ENCODE data around the gene SEMA4D. TPM values are rescaled to one million over a fixed set of nuclear protein-coding genes. Genes with fewer than 3 reads are reported as not detected.

Gene SEMA4D
- total RNA-seq, 2 donors from 2014 or later, result 18.9 to 21.2 TPM

DNA sequence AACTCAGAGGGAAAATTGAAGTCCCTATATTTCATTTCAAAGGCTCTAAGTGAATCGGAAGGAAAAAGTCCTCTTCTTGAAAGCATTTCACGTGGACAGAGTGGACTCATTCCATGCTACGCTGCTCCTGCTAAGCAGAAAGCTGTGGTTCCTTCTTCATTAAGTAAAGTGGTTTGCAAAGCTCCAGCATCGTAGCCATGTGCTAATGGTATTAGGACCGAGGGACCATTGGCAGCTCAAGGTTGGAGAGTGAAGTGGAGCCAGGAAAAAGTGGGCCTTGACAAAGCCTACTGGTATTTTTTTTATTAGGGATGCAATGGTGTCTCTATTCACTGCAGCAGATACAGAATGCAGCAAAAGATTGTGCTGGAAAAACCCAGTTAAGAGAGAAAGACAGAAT lies 16.4 kb upstream of the SEMA4D start:
- intact Hi-C loops (cut with DNase I, micrococcal nuclease), result no loop called here
- DNase-seq (no peak), ATAC-seq (no peak)

DNA sequence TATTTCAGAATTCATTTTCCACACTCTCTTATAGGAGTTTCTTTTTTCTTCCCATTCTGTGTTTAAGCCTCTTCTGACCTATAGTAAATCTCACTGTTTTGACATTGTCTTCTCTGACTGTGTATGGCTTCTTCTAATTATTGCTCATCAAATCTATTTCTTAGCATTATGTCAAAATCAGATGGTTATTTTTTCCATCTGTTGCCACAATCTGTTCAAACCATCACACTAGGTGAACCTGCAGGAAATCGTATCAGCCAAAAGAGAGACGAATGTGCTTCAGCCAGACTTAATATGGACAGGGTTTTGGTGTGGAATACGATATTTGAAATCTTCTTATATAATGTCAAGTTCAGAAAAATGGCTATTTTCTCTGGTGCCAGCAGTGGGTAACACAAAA lies 15.9 kb upstream of the SEMA4D start:
- DNase-seq (no peak), ATAC-seq (no peak)
- intact Hi-C loops (cut with DNase I, micrococcal nuclease), result no loop called here

DNA sequence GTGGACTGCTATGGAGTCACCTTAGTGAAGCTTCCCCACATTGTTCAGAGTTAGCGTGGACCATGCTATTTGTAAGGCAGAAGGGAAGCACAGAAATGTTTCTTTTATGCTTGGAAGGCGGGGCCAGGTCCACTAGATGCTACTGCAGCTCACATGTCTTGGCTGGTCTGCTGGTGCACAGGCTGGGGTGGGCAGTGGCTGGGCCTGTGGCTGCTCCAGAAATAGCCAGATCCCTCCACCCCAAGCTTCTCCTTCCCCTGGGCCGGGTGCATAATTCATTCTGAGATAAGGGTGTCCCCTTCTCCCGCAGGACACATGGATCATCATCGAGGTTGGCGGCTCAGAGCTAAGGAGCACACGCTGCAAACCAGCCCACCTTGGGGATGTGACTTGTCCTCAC lies 14.5 kb upstream of the SEMA4D start:
- ATAC-seq, result no peak
- no peak for DNase-seq
- intact Hi-C loops (cut with DNase I, micrococcal nuclease), result no loop called here

DNA sequence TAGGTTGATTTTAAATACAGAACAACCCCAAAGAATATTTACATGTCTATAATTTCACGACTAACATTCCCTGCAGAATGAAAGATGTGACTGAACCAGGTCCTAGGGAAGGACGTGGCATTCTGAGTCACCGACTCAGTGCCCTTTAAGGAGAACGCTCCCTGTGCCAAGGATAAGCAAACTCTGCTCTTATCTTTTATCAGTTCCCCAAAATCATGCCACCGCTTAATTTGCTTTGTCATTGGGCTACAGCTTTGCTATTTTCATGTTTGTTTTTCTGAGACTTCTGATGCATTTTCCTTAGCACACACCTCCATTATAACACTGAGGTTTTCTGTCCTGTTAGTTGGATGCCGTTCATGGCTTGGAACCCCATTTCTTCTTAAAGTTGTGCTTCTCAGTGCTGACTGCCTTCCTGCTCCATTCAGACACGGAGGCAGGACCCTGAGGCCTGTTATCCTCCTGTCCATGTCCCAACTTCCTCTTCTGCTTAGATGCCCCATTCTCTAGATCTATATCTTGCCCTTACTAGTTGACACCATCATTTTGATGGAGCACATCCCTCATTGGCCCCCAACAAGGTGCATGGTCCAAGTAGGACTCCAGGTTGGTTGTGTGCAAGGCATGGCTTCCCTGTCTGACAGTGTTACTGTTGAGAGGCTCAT lies 11.2 kb upstream of the SEMA4D start:
- DNase-seq (no peak), ATAC-seq (no peak)
- intact Hi-C loops (cut with DNase I, micrococcal nuclease), result no loop called here

DNA sequence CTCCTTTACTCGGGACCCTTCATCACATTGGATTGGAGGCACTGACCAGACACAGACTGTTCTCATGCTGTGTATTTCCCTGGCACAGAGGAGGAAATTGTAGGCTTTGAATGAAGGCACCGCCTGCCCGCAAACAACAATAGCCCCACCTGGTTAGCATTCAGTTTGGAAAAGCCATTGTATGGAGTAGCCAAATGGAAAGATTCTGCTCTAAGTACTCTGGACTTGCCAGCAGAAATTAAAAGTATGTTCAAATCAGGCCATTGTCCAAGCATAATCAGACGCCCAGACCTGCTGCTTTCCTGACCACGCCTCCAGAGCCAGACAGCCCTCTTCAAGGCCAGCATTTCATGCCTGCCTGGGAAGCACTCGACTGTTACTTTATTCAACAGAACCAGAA lies 8.0 kb upstream of the SEMA4D start:
- intact Hi-C loops (cut with DNase I, micrococcal nuclease), result no loop called here
- DNase-seq (no peak), ATAC-seq (peak; percentile 61)

DNA sequence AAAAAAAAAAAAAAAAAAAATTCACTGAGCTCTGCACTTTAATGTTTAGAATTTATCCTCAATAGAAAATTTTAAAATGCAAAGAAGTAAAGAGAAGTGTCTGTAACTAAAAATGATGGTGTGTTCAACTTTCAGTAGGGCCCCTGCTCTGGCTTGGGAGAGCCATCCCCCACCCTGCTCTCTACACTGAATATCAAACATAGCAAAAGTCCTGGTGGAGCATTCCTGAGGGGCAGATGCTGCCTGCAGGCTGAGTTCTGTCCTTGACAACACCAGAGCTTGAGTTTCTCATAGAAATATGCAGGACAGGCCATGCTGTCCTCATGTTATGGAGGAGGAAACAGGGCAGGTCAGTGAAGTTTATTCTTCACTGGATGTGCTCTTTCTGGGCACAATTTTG lies 7.1 kb upstream of the SEMA4D start:
- ATAC-seq (no peak), DNase-seq (no peak)
- intact Hi-C loops (cut with DNase I, micrococcal nuclease), result no loop called here

DNA sequence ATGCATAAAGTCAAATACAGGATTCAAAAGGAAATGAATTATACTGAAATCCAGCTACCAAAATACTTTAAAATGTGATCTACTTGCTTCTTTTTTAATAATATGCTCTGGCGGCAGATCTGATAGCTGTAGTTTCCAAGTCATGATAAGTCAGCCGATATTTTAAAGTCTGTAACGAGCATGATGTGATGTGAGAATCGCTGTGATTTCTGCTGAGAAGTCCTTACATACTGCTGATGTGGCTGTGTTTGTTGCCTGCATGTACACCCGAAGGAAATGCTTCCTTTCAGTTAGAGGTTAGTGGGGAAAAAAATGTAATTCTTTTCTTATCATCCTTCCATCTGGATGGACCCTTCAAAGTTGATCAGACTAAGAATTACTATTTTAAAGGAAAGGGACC lies 4.8 kb upstream of the SEMA4D start:
- intact Hi-C loops (cut with DNase I, micrococcal nuclease), result no loop called here
- ATAC-seq, result no peak
- DNase-seq, result no peak

DNA sequence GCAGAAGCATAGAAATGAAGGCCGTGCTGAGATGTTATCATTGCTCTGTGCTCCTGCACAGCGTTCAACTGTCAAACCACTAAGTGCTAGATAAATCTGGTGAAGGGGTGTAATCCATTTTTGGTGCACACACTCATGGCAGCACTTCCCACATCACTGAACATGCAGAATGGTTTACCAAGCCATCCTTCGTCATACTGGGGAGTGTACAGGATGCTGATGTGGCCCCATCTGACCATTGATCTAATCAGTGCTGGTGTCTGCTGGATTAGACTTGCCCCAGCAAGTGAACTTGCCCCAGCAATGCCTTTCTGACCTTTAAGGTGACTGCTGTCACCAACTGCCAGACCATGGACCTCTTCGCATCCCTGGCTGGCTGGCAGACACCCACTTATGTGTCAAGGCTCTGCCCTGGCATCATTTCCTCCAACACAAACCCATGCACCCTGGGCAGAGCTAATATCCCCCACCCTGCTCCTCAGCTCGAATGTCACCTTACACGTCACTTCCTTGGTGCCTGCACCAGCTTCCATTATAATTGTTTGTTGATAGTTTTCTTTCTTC lies 4.2 kb upstream of the SEMA4D start:
- ATAC-seq, result no peak
- no peak for DNase-seq
- intact Hi-C loops (cut with DNase I, micrococcal nuclease), result no loop called here

DNA sequence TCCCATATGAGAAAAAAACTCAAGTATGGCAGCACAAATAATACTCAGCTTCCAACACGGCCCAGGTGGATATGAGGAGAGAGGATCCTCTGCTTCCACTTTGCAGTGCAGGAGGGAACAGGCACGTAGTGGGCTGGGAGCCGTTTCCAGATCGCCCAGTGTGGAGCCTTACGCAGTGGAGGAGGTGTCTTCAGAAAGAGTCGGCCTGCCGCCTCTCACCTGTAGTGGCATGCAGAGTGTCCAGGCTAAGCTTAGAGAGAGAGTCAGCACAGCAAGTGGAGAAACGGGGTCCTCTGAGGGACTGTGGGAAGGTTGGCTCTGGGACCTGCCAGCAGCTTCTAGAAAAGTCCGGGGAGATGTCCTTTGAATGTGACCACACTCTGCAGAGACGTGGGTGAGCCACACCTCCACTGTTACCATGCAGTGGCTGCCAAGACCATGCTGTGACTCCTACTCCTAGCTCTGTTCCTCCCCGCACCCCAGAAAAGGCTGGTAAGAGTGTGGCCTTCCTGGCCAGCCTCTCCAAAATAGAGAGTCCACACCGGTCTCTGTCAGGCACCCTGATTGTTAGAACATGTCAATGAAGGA lies 3.5 kb upstream of the SEMA4D start:
- no peak for DNase-seq
- ATAC-seq, result no peak
- intact Hi-C loops (cut with DNase I, micrococcal nuclease), result no loop called here

DNA sequence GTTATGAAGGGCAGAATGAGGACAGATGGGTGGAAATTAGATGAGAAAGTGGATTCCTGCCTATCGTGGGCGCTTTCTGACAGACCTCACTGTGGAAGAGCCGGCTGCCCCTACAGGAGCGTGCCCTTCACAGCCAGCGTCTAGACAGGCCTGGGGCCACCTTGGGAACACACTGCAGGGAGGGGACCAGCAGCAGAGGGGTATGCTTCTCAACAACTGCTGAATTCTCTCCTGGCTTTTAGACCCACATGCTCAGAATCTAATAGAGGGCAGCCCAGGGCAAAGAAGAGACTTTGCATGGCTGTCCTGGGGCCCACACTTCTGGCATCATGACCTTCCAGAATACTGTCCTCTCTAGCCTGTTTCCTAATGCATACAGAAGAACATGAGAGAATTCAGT lies 2.1 kb upstream of the SEMA4D start:
- intact Hi-C loops (cut with DNase I, micrococcal nuclease), result no loop called here
- ATAC-seq (no peak), DNase-seq (no peak)

DNA sequence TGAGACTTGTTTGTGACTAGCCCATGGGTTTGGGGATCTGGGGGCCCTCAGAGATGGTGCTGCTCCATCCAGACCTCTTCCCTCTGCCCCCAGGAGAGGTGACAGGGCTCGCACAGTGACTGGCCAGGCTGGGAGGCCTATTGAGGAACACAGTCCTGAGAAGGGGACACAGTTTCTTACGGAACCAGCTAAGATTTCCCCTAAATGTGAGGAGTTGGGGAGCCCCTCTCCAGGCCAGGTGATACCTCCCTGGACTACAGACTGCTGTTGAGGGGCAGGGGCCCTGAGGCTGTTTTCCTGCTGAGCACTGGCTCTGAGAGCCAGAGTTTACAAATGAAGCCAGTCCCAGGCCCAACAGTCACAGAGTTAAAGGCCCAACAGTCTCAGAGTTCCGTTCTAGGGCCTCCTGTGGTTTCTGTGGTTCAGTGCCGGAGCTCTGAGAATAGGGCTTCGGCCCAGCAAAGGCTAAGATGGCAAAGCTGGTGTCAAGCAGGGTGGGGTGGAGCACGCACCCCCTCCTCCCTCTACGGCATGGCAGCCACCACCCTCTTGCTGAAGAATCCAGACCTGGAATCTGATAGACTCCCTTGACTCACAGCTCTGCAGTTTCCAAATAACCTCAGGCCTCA lies 1.1 kb upstream of the SEMA4D start:
- intact Hi-C loops (cut with DNase I, micrococcal nuclease), result no loop called here
- DNase-seq, result no peak
- ATAC-seq, result no peak

DNA sequence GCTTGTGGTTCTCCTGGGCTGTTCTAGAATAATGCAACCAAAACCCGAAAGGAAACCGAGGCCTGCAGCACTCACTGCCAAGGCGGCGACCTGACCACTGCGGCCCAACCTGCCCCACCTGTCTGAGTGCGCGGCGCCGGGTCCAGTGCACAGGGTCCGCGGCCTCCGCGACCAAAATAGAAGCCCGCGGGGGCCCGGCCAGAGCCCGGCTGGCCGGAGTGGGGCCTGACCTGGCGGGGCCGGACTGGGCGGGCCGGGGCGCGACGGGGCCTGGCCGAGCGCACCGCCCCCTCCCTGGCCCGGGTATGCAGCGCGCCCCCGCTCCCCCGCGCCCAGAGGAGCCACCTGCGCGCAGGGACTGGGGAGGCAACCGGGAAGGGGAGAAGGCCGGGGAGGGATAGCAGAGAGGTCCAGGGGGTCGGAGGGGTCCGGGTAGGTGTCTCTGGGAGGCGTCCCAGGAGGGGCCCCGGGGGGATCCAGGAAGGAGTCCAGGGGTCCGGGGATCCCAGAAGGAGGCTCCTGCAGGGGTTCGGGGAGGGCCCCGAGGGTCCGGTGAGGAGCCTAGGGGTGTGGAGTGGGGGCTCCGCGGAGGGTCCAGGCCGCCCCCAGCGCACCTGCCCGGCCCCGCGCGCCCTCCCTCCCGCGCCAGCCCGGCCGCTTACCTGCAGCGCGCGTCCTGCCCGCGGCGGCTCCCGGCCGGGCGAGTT lies 503 bp downstream of the SEMA4D start:
- intact Hi-C loops (cut with DNase I, micrococcal nuclease), result no loop called here
- ATAC-seq (peak; percentile 44), DNase-seq (peak in 1 of 2 donors; percentile 60)

DNA sequence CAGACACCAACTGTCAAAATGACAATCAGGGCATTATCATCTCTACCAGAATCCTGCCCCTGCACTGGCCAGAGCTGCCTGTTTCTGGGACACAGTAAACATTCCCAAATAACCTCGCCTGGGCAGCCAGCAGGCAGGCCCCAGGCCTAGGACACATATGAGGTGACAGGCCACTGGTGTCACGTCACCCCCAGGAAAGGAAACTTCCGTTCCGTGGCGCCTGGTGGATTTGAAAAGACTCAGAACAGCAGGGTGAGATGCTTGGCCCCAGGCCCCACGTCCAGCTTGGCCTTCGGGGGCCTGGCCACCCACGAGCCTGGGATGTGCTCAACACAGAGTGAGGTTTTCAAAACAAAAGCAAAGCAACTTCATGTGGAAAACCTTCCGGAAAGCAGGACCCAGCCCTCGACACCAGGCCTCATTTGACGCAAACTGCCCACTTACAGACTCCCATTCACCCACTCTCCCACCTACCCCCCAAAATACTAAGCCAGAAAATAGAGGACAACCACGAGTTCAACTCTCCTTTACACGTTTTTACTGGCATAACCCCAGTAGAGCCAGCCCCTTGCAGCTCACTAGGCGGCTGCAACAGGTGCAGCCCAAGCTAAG lies 1.2 kb downstream of the SEMA4D start:
- ATAC-seq (no peak), DNase-seq (peak in 1 of 2 donors; percentile 48)
- intact Hi-C loops (cut with DNase I, micrococcal nuclease), result no loop called here

DNA sequence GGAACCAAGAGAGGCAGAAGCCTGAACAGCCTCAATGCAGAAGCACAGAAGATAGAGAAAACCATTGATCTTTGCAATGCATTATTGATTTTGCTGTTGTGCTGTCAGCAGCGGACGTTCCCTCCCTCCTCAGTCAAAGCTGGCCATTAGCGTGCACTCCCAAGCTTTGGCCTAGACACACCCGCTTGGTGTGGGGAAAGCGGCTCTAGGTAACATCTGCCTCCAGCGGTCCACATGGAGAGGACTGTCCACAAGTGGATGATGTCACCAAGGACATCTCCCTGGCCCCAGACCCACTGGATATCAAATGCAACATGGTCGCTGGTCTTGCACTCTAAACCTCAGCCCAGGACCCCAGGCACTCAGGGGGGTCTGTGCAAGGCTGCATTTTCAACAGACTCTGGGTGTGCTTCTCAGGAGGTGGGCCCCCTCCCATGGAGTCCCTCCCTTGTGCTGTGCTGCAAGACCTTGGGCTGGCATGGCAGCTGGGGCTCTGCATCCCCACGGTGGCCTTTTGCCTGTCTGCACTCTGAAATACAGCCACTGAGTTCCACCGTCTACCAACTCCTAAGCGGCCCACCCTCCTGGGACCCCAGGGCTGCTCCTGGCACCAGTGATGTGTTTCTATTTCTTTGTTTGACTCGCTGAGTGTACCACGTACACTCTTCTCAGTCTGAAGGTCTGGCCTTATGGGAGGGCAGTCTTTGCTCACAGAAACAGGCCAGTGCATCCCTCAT lies 1.9 kb downstream of the SEMA4D start:
- DNase-seq (no peak), ATAC-seq (no peak)
- intact Hi-C loops (cut with DNase I, micrococcal nuclease), result no loop called here

DNA sequence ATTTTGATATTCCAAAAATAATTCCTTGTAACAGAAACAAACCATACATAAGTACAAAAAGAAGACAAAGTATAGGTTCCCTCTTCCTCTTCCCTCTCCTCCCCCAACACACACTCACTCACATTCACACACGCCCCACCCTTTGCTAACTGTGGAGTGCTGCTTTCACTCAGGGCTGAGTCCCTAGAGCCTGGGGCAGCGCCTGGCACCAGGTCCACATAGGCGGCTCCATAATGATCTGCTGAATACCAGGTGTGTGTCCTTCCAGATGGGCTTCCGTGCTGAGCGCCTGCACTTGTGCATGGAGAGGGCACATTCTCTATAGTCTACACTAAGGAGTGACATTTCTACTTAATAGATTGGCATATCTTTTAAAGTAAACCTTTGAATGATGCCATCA lies 3.7 kb downstream of the SEMA4D start:
- DNase-seq (no peak), ATAC-seq (peak; percentile 69)
- intact Hi-C loops (cut with DNase I, micrococcal nuclease), result no loop called here

DNA sequence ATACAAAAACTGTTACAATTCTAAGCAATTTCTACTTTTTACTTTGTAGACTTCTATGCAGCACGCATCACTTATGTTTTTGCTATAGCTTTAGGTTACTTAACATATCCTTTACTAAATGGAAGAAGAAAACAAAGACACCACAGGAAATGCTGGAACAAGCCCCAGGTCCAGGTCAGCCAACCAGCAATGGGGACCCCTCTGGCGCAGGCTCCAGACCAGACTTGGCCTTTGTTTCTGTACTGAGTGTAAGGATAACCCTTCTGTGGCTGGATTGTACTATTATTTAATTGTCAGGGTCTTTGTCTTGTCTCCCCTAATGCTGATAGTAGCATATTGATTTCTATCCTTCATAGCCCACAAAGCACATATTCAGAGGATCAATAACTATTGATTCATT lies 4.2 kb downstream of the SEMA4D start:
- ATAC-seq, result no peak

DNA sequence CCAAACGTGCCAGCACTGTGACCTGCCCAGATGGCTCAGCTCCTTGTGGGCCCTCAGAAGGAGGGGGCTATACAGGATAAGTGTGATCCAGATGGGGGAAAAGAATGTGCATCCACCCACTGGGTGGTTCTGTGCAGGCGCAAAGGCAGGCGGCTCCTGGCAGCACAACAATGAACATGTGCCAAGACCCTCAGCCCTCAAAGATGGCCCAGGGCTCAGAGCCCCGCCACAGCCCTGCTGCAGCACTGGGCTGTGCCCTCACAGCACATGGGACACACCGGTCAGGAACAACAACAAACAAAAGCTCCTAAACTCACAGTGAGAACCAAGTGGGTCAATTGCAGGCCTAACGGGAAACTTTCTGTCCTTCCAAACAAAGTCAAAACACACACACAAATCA lies 4.7 kb downstream of the SEMA4D start:
- no peak for ATAC-seq
- intact Hi-C loops (cut with DNase I, micrococcal nuclease), result no loop called here
- no peak for DNase-seq

More for the DNA sequence above, 4.2 kb downstream of the SEMA4D start:
- intact Hi-C loops (cut with DNase I, micrococcal nuclease), result no loop called here
- DNase-seq, result no peak

DNA sequence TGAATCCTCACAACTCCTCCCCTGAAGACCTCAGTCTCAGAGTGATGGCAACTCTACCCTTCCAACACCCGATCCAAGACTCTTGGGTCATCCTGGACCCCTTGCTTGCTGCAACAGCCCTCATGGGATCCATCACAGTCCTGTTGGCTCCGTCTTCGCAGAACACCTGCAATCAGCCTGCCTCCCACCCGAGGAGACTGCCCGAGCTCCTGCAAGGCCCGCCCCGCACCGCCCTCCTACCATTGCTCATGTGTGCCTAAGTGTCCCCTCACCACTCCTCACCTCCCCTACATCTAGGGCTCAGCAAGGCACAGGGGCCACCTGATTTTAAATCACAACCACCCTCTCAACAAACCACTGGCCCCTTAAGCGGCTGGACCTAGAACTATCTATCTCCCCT lies 5.3 kb downstream of the SEMA4D start:
- DNase-seq, result no peak
- intact Hi-C loops (cut with DNase I, micrococcal nuclease), result no loop called here
- ATAC-seq, result no peak

DNA sequence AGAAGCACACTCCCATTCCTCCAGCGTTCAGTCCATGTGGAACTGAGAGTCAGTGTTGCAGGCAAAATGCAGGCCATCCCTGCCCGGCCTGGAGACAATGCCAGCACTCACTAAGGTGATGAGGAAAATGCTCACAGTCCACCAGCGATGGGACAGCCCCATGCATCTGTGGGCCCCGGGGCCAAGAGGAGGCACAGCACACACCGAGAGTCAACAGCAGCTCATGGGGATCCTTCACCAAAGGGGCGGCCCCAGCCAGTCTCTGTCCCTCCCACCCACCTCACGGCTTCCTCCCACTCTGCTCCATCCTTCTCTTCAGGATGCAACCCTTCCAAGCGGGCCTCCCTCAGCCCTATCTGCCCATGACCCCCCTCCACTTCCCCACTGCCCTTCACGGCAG lies 6.2 kb downstream of the SEMA4D start:
- ATAC-seq (no peak), DNase-seq (no peak)
- intact Hi-C loops (cut with DNase I, micrococcal nuclease), result no loop called here
